GM23338 (cell line): ENCODE data around the gene USP43. TPM values are rescaled to one million over a fixed set of nuclear protein-coding genes. Genes with fewer than 3 reads are reported as not detected.

Experiments used
- ATAC-seq: fragments of 200-7000 bp; cut with Tn5 transposase; 3 replicates; pipeline ENCODE4 v1.9.1; 2020
- DNase-seq: peaks from one replicate; pipeline ENCODE4 v3.0.0-alpha.2; 2015; ENCODE audit warnings: low spot score
- H2AFZ ChIP-seq: fragments of 200-600 bp; sonication (generic); 2 replicates; pipeline ENCODE4 v1.8.0; 2016; ENCODE audit warnings: antibody characterized with exemption, mild to moderate bottlenecking, moderate library complexity
- H3F3A ChIP-seq: fragments of 200-600 bp; sonication (generic); replicated peaks from 2 replicates; pipeline ENCODE4 v1.8.0; 2017; ENCODE audit warnings: antibody characterized with exemption, mixed run types, low read depth
- H3K27ac ChIP-seq: fragments of 200-600 bp; sonication (generic); 2 replicates; pipeline ENCODE4 v1.6.1; 2016; ENCODE audit warnings: low read depth
- H3K27me3 ChIP-seq: fragments of 200-600 bp; sonication (generic); 2 replicates; pipeline ENCODE4 v1.8.0; 2016; ENCODE audit warnings: mild to moderate bottlenecking, mixed run types, moderate library complexity; ENCODE audit not compliant: insufficient read depth
- H3K36me3 ChIP-seq: fragments of 200-600 bp; sonication (generic); 2 replicates; pipeline ENCODE4 v1.8.0; 2016; ENCODE audit warnings: mild to moderate bottlenecking; ENCODE audit not compliant: insufficient read depth
- H3K4me1 ChIP-seq: fragments of 200-600 bp; sonication (generic); 2 replicates; pipeline ENCODE4 v1.8.0; 2016; ENCODE audit warnings: mild to moderate bottlenecking, moderate library complexity; ENCODE audit not compliant: insufficient read depth
- H3K4me2 ChIP-seq: fragments of 200-600 bp; sonication (generic); 2 replicates; pipeline ENCODE4 v1.7.1; 2017; ENCODE audit warnings: mixed run types
- H3K4me3 ChIP-seq: fragments of 200-600 bp; sonication (generic); 2 replicates; pipeline ENCODE4 v1.6.1; 2016; ENCODE audit warnings: mixed run types
- H3K79me2 ChIP-seq: fragments of 200-600 bp; sonication (generic); replicated peaks from 2 replicates; pipeline ENCODE4 v1.8.0; 2017; ENCODE audit warnings: mild to moderate bottlenecking; ENCODE audit not compliant: insufficient read depth
- H3K9me2 ChIP-seq: fragments of 200-600 bp; sonication (generic); 2 replicates; pipeline ENCODE4 v1.8.0; 2017; ENCODE audit not compliant: insufficient read depth
- H4K20me1 ChIP-seq: fragments of 200-600 bp; sonication (generic); replicated peaks from 2 replicates; pipeline ENCODE4 v1.8.0; 2017; ENCODE audit warnings: mild to moderate bottlenecking; ENCODE audit not compliant: insufficient read depth
- H3K27ac Mint-ChIP-seq: 2 replicates; pipeline ENCODE4 v1.8.0; 2020; ENCODE audit warnings: inconsistent platforms, mild to moderate bottlenecking, moderate library complexity, mixed read lengths
- H3K27me3 Mint-ChIP-seq: 3 replicates; pipeline ENCODE4 v1.8.0; 2022; ENCODE audit warnings: low read depth, mild to moderate bottlenecking, moderate library complexity, mixed read lengths, inconsistent platforms; ENCODE audit not compliant: insufficient read depth, poor library complexity
- H3K36me3 Mint-ChIP-seq: 3 replicates; pipeline ENCODE4 v1.8.0; 2021; ENCODE audit warnings: low read depth, mild to moderate bottlenecking, inconsistent platforms, moderate library complexity, mixed read lengths
- H3K4me1 Mint-ChIP-seq: 3 replicates; pipeline ENCODE4 v1.8.0; 2020; ENCODE audit warnings: mild to moderate bottlenecking, inconsistent platforms, mixed read lengths
- H3K4me3 Mint-ChIP-seq: 3 replicates; pipeline ENCODE4 v1.8.0; 2021; ENCODE audit warnings: moderate library complexity, mild to moderate bottlenecking, inconsistent platforms, mixed read lengths
- H3K9me3 Mint-ChIP-seq: 3 replicates; pipeline ENCODE4 v1.8.0; 2020; ENCODE audit warnings: moderate library complexity, mild to moderate bottlenecking, inconsistent platforms, mixed read lengths
- CREB1 ChIP-seq: fragments of 250-450 bp; sonication (Bioruptor Pico); IDR thresholded peaks from 2 replicates; pipeline ENCODE4 v1.5.0; 2020; ENCODE audit warnings: low read depth, mild to moderate bottlenecking, moderate library complexity
- CTCF ChIP-seq, 2 experiments: fragments of 200-600 bp in 1 of 2; sonication (generic) in 1 of 2; conservative IDR thresholded peaks; 2 replicates each; pipeline versions ENCODE4 v1.5.1 to v1.6.1; 2016 to 2017; ENCODE audit warnings: antibody characterized with exemption in 2 of 2, low read depth in 2 of 2, mild to moderate bottlenecking in 2 of 2, moderate library complexity in 1 of 2
- ETS1 ChIP-seq: IDR thresholded peaks from 2 replicates; pipeline ENCODE4 v1.6.1; 2016; ENCODE audit warnings: antibody characterized with exemption
- EZH2 ChIP-seq: fragments of 200-600 bp; sonication (generic); IDR thresholded peaks from one replicate; pipeline ENCODE4 v1.8.0; 2017; ENCODE audit warnings: antibody characterized with exemption, mild to moderate bottlenecking, low read depth; ENCODE audit not compliant: unreplicated experiment
- EZH2phosphoT487 ChIP-seq: fragments of 200-600 bp; sonication (generic); IDR thresholded peaks from one replicate; pipeline ENCODE4 v1.8.1; 2018; ENCODE audit warnings: antibody characterized with exemption; ENCODE audit not compliant: unreplicated experiment
- JUNB ChIP-seq: IDR thresholded peaks from one replicate; pipeline ENCODE4 v1.6.1; 2016; ENCODE audit warnings: antibody characterized with exemption; ENCODE audit not compliant: unreplicated experiment
- POLR2AphosphoS5 ChIP-seq: IDR thresholded peaks from 2 replicates; pipeline ENCODE4 v1.6.1; 2016; ENCODE audit warnings: antibody characterized with exemption, low read depth
- ZNF331 ChIP-seq: fragments of 250-450 bp; sonication (Bioruptor Pico); IDR thresholded peaks from 2 replicates; pipeline ENCODE4 v1.5.0; 2020; ENCODE audit warnings: low read depth, mild to moderate bottlenecking, moderate library complexity
- ZNF462 ChIP-seq: fragments of 250-450 bp; sonication (Bioruptor Pico); IDR thresholded peaks from 2 replicates; pipeline ENCODE4 v1.5.0; 2020; ENCODE audit warnings: mild to moderate bottlenecking, moderate library complexity
- polyA plus RNA-seq: library from polyadenylated mRNA; unstranded; fragments of >200 nt; fragmentation: Nextera tagmentation; extraction: Ambion mirVana; gene quantifications from 2 replicates; pipeline ENCODE4 v1.2.1, GENCODE V29; 2016
- total RNA-seq: library from RNA; depleted of rRNA; stranded (reverse); fragments of >200 nt; shearing (Covaris generic); gene quantifications from 2 replicates; pipeline ENCODE4 v1.2.3, GENCODE V29; 2014
- TF ChIP-seq, protein P1 (sequence below): IDR thresholded peaks from one replicate; pipeline ENCODE4 v1.6.1; 2018; ENCODE audit warnings: antibody characterized with exemption; ENCODE audit not compliant: unreplicated experiment

Gene USP43
- total and polyA plus RNA-seq, 2 experiments from 2014 or later: 5.7 to 12.5 TPM

- Histone ChIP-seq H3F3A (no peaks in the 10 kb centered on the region), H3K79me2 (no peaks in the 10 kb centered on the region), H2AFZ (no peak overlapping the region), H3K9me2 (peaks cover 5% of the 10 kb centered on the region; the same call in 1 of the 2 replicates), H3K4me2 (no peak overlapping the region), H4K20me1 (no peaks in the 10 kb centered on the region), H3K27ac (no peak overlapping the region), H3K4me3 (no peak overlapping the region), H3K36me3 (no peaks in the 10 kb centered on the region), H3K4me1 (no peaks in the 10 kb centered on the region), H3K27me3 (no peaks in the 10 kb centered on the region)
- no peak for ATAC-seq
- TF ChIP-seq POLR2AphosphoS5 (no peak), ETS1 (no peak), CREB1 (CRISPR knock-in tag) (no peak), ZNF331 (CRISPR knock-in tag) (no peak), ZNF462 (no peak), EZH2 (no peak), JUNB (no peak), EZH2phosphoT487 (no peak), CTCF (conservative IDR thresholded peaks at IDR 0.05; ENCODE audit: low read depth in 2 of 2) (no peak)
- TF ChIP-seq, protein P1, sequence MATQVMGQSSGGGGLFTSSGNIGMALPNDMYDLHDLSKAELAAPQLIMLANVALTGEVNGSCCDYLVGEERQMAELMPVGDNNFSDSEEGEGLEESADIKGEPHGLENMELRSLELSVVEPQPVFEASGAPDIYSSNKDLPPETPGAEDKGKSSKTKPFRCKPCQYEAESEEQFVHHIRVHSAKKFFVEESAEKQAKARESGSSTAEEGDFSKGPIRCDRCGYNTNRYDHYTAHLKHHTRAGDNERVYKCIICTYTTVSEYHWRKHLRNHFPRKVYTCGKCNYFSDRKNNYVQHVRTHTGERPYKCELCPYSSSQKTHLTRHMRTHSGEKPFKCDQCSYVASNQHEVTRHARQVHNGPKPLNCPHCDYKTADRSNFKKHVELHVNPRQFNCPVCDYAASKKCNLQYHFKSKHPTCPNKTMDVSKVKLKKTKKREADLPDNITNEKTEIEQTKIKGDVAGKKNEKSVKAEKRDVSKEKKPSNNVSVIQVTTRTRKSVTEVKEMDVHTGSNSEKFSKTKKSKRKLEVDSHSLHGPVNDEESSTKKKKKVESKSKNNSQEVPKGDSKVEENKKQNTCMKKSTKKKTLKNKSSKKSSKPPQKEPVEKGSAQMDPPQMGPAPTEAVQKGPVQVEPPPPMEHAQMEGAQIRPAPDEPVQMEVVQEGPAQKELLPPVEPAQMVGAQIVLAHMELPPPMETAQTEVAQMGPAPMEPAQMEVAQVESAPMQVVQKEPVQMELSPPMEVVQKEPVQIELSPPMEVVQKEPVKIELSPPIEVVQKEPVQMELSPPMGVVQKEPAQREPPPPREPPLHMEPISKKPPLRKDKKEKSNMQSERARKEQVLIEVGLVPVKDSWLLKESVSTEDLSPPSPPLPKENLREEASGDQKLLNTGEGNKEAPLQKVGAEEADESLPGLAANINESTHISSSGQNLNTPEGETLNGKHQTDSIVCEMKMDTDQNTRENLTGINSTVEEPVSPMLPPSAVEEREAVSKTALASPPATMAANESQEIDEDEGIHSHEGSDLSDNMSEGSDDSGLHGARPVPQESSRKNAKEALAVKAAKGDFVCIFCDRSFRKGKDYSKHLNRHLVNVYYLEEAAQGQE: no peak
- Mint-ChIP-seq H3K36me3 (no peaks in the 10 kb centered on the region), H3K27me3 (no peaks in the 10 kb centered on the region), H3K4me3 (no peak overlapping the region), H3K4me1 (peaks cover 4% of the 10 kb centered on the region; the same call in 2 of the 3 replicates), H3K27ac (no peak overlapping the region), H3K9me3 (peaks cover 10% of the 10 kb centered on the region; the same call in 1 of the 3 replicates)
- no peak for DNase-seq
Observed at GRCh38 chr17:9776911-9777310, 131.6 kb downstream of the USP43 start.
